ENCODE results near the gene CCDC200.
"Not testable (repeated sequence)": the region's sequence is repeated elsewhere in the genome, so short reads cannot be mapped to it uniquely, and the experiment has no call there.

- TF ChIP-seq CTCF (IDR thresholded peaks at IDR 0.05; ENCODE audit: low read length); EZH2 (IDR thresholded peaks at IDR 0.05; ENCODE audit: borderline replicate concordance, low read length): not testable (repeated sequence)
Observed at GRCh38 chr17:43203013-43203412, 25.4 kb downstream of the CCDC200 start.
